Measurements from ENCODE around the gene PLEKHH3.

DNA sequence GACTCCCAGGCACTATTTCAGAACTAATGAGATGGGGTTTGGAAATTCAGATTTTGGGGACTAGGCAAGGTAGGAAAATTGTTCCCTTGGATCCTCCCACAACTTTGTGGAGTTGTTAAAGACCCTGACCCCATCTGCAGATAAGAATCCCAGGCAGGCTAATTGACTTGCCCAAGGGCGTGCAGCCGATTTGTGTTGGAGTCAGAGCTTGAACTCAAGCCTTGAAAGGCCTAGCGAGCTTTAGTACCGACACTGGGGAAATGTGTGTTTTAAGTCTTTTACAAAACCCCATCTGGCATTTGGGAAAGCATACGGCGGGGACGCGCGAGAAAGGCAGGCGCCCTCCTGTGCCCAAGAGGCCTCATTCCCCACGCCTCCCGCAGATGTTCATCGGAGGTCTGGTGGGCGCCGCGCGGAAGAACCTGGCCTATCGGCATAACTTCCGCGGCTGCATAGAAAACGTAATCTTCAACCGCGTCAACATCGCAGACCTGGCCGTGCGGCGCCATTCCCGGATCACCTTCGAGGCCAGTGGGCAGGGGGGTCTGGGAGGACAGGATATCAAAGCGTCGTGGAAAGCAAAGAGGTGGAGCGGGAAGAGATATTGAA, 9.8 kb upstream of the PLEKHH3 start:
- no peak for TF ChIP-seq EZH2 (IDR thresholded peaks at IDR 0.05)
- TF ChIP-seq EGR1 (IDR thresholded peaks at IDR 0.05; ENCODE audit: low read depth) = no peak
- TF ChIP-seq SP1 (IDR thresholded peaks at IDR 0.05; ENCODE audit: low read depth) = no peak
- TF ChIP-seq CTCF (IDR thresholded peaks at IDR 0.05 in 2 of 3, conservative IDR thresholded peaks at IDR 0.05 in 1 of 3; ENCODE audit: borderline replicate concordance in 1 of 3, insufficient read depth in 1 of 3, low read depth in 2 of 3, low read length in 2 of 3) = no peak
- TF ChIP-seq YY1 (IDR thresholded peaks at IDR 0.05; ENCODE audit: extremely low read depth, insufficient replicate concordance, low read depth, low read length) = no peak
- TF ChIP-seq EZH2phosphoT487 (IDR thresholded peaks at IDR 0.05; ENCODE audit: borderline replicate concordance) = no peak
- no peak for TF ChIP-seq POLR2A (IDR thresholded peaks at IDR 0.05; ENCODE audit: borderline replicate concordance, extremely low read depth, insufficient read depth, insufficient read length)
- TF ChIP-seq, protein P1, sequence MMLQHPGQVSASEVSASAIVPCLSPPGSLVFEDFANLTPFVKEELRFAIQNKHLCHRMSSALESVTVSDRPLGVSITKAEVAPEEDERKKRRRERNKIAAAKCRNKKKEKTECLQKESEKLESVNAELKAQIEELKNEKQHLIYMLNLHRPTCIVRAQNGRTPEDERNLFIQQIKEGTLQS (IDR thresholded peaks at IDR 0.05) = no peak
- TF ChIP-seq REST (IDR thresholded peaks at IDR 0.05; ENCODE audit: low read depth) = no peak
- no peak for TF ChIP-seq MAX (IDR thresholded peaks at IDR 0.05)
- TF ChIP-seq ZFX (IDR thresholded peaks at IDR 0.05) = no peak
- TF ChIP-seq POLR2AphosphoS5 (IDR thresholded peaks at IDR 0.05; ENCODE audit: low read depth, low read length) = no peak

Data from HCT116 (cell line).